HUES64 (cell line): Measurements from ENCODE around the gene UVRAG.

Experiments
- H3K27ac ChIP-seq: 2 replicates; pipeline ENCODE4 v1.7.0; 2013; ENCODE audit warnings: low read depth, low read length, inconsistent platforms
- H3K27me3 ChIP-seq: 2 replicates; pipeline ENCODE4 v1.6.1; 2013; ENCODE audit warnings: mild to moderate bottlenecking, low read length; ENCODE audit not compliant: insufficient read depth
- H3K36me3 ChIP-seq: 2 replicates; pipeline ENCODE4 v1.6.1; 2013; ENCODE audit warnings: mild to moderate bottlenecking, low read length; ENCODE audit not compliant: insufficient read depth
- H3K4me1 ChIP-seq: 2 replicates; pipeline ENCODE4 v1.6.1; 2013; ENCODE audit warnings: mild to moderate bottlenecking, low read length, moderate library complexity; ENCODE audit not compliant: insufficient read depth
- H3K4me3 ChIP-seq: 2 replicates; pipeline ENCODE4 v1.5.1; 2013; ENCODE audit warnings: mild to moderate bottlenecking, low read length, moderate library complexity
- H3K9ac ChIP-seq: 2 replicates; pipeline ENCODE4 v1.6.1; 2013; ENCODE audit warnings: mild to moderate bottlenecking, low read depth, low read length
- H3K9me3 ChIP-seq: 2 replicates; pipeline ENCODE4 v1.6.1; 2013; ENCODE audit warnings: low read depth, low read length; ENCODE audit not compliant: insufficient read depth
- WGBS: fragments of 150-250, 120-280 bp; methylation state at CpG from one replicate; pipeline ENCODE4 v1.1.7; 2013; ENCODE audit warnings: missing lambda C conversion rate; 5-methylcytosine and 5-hydroxymethylcytosine counted together

Gene UVRAG

DNA sequence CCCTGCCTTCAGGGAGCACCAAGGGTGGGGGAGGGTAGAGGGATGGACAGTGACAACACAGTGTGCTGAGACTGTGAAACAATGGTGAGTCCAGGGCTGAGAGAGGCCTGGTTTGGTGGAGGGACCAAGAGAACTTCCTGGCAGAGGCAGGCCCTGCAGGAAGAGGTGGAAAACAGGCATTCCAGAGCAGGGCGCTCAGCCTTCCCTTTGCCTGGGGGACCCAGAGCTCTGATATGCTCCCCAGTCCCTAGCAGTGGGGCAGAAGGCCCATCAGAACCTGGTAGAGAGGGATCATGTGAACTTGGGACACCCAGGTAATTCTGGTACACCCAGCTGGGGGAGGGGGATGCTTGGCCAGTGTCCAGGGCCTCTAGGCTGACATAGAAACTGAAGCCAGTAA lies 17.2 kb upstream of the UVRAG start:
- H3K9me3 ChIP-seq = no peaks in the 10 kb centered on the region
- H3K27me3 ChIP-seq = no peaks in the 10 kb centered on the region
- no peaks in the 10 kb centered on the region for H3K4me1 ChIP-seq
- H3K9ac ChIP-seq = no peak overlapping the region
- no peaks in the 10 kb centered on the region for H3K36me3 ChIP-seq
- no peak overlapping the region for H3K4me3 ChIP-seq
- 95% methylated on average over 1 of the region's 1 CpG for WGBS
- H3K27ac ChIP-seq = no peak overlapping the region

GRCh38 chr11:75800136-75800675 lies 14.8 kb upstream of the UVRAG start:
- Histone ChIP-seq H3K9me3 (no peaks in the 10 kb centered on the region), H3K36me3 (no peaks in the 10 kb centered on the region), H3K27me3 (no peaks in the 10 kb centered on the region), H3K27ac (no peak overlapping the region), H3K9ac (no peak overlapping the region), H3K4me3 (no peak overlapping the region), H3K4me1 (no peaks in the 10 kb centered on the region)
- 95% methylated on average over 8 of the region's 8 CpGs for WGBS

GRCh38 chr11:75800728-75801361 lies 14.2 kb upstream of the UVRAG start:
- no peaks in the 10 kb centered on the region for H3K27me3 ChIP-seq
- H3K4me3 ChIP-seq = no peak overlapping the region
- no peaks in the 10 kb centered on the region for H3K4me1 ChIP-seq
- 92% methylated on average over 6 of the region's 6 CpGs for WGBS
- H3K9me3 ChIP-seq = no peaks in the 10 kb centered on the region
- H3K36me3 ChIP-seq = no peaks in the 10 kb centered on the region
- no peak overlapping the region for H3K9ac ChIP-seq
- H3K27ac ChIP-seq = no peak overlapping the region

- H3K9me3 ChIP-seq = no peaks in the 10 kb centered on the region
- no peaks in the 10 kb centered on the region for H3K4me1 ChIP-seq
- H3K9ac ChIP-seq = no peak overlapping the region
- H3K4me3 ChIP-seq = no peak overlapping the region
- H3K27ac ChIP-seq = no peak overlapping the region
- no peaks in the 10 kb centered on the region for H3K36me3 ChIP-seq
- no peaks in the 10 kb centered on the region for H3K27me3 ChIP-seq
- 94% methylated on average over 9 of the region's 9 CpGs for WGBS
These were observed 13.5 kb upstream of the UVRAG start for GRCh38 chr11:75801362-75802020.

DNA sequence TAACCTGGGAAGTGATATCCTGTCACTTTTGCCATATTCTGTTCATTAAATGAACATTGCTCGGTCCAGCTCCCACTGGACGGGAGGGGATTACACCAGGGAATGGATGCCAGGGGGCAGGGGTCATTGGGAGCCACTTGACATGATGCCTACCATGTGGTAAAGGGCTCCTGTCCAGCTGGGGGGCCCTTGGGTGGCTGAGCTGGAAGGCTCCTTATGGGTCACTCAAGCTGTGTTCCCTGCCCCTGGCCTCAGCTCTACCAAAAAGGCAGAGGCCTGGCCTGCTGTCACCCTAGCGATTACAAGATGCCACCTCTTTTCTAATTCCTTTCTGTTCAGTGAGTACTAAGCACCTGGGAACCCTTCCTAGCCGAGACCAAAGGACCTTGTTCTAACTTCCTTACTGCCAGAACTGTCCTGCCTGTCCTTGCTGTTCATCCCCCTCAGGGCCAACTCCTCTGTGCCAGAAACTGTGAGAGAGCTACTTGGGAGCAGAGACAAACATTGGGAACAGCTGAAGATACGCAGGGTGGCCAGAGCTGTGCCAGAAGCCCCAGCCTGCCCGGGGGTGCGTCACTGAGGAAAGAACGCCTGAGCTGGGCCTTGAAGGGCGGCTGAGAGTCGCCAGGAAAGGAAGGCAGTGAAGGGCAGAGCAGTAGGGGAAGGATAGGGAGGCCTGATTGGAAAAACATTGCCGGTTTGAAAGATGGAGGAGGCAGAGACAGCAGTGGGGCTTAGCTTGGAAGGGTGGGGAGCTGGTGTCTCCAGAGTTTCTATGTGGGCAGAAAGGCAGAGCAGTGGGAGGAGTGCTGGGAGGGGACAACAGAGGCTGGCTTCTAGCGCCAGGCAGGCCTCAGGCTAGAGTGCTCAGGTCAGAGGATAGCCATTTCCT lies 12.7 kb upstream of the UVRAG start:
- no peaks in the 10 kb centered on the region for H3K36me3 ChIP-seq
- no peak overlapping the region for H3K9ac ChIP-seq
- no peak overlapping the region for H3K27ac ChIP-seq
- H3K4me3 ChIP-seq = no peak overlapping the region
- H3K4me1 ChIP-seq = no peaks in the 10 kb centered on the region
- H3K9me3 ChIP-seq = no peaks in the 10 kb centered on the region
- H3K27me3 ChIP-seq = no peaks in the 10 kb centered on the region
- 92% methylated on average over 12 of the region's 12 CpGs for WGBS

DNA sequence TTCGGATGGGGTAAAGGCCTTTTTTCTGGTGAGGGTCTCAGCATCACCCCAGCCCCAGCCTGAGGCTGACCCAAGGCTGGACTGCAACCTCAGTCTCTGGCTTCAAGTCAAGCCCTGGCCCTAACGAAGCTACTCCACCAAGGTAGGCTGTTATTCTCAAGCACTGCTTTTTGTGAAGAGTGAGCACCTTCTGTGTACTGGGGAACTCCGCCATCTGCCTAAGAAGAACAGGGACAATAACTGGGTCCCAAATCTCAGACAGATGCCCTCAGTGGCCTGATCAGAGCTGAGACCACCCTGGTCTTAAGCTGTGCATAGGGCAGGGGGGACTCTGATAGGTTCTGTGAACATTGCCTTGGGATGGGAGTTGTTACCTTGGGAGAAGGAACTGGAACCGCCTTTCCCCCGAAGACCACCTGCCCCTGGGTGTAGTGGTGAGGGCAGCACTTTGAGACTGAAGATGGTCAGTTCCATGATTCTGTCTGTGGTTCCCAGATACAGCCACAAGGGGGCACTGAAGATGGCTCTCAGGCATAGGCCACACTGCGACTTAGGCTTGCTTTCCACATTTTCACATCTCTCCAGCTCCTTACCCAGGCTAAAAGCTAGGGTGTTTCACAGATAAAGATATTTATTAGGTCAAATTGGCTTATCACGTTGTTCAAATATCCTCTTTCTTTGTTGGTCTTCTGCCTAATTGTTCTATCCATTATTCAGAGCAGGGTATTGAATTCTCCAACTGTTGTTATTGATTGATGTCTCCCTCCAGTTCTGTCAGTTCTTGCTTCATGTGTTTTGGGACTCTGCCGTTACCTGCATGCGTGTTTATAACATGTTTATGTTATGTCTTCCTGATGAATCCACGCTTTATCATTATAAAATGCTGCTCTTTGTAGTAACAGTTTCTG lies 11.8 kb upstream of the UVRAG start:
- no peak overlapping the region for H3K4me3 ChIP-seq
- H3K9me3 ChIP-seq = no peaks in the 10 kb centered on the region
- no peaks in the 10 kb centered on the region for H3K27me3 ChIP-seq
- H3K4me1 ChIP-seq = no peaks in the 10 kb centered on the region
- H3K27ac ChIP-seq = no peak overlapping the region
- 64% methylated on average over 10 of the region's 10 CpGs for WGBS
- no peak overlapping the region for H3K9ac ChIP-seq
- no peaks in the 10 kb centered on the region for H3K36me3 ChIP-seq

- no peaks in the 10 kb centered on the region for H3K9me3 ChIP-seq
- H3K27me3 ChIP-seq = no peaks in the 10 kb centered on the region
- no peaks in the 10 kb centered on the region for H3K36me3 ChIP-seq
- H3K27ac ChIP-seq = no peak overlapping the region
- no peak overlapping the region for H3K4me3 ChIP-seq
- peaks cover 7% of the 10 kb centered on the region; the same call in 1 of the 2 replicates for H3K4me1 ChIP-seq
- no peak overlapping the region for H3K9ac ChIP-seq
- 73% methylated on average over 2 of the region's 2 CpGs for WGBS
These were observed 5.9 kb upstream of the UVRAG start for GRCh38 chr11:75809111-75809510.

DNA sequence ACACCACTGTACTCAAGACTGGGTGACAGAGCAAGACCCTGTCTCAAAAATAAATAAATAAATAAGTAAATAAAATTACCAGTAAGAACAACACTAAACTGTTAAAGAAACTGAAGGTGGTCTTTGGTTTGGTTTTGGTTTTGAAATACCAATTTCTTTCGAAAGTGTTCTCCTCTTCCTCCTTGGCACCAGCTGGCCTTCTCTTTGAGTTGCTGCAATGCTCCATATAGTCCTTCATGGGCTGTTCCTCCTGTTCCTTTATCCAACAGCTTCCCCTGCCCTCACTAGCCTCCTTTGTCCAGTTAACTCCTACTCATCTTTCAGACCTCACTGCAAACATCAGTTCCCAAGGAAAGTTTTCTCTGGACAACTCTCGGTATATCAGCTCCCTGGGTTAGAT lies 5.0 kb upstream of the UVRAG start:
- peaks cover 7% of the 10 kb centered on the region; the same call in 1 of the 2 replicates for H3K4me1 ChIP-seq
- H3K27ac ChIP-seq = no peak overlapping the region
- H3K4me3 ChIP-seq = no peak overlapping the region
- no peak overlapping the region for H3K9ac ChIP-seq
- H3K27me3 ChIP-seq = no peaks in the 10 kb centered on the region
- H3K9me3 ChIP-seq = no peaks in the 10 kb centered on the region
- no peaks in the 10 kb centered on the region for H3K36me3 ChIP-seq
- WGBS = 93% methylated on average over 2 of the region's 2 CpGs

DNA sequence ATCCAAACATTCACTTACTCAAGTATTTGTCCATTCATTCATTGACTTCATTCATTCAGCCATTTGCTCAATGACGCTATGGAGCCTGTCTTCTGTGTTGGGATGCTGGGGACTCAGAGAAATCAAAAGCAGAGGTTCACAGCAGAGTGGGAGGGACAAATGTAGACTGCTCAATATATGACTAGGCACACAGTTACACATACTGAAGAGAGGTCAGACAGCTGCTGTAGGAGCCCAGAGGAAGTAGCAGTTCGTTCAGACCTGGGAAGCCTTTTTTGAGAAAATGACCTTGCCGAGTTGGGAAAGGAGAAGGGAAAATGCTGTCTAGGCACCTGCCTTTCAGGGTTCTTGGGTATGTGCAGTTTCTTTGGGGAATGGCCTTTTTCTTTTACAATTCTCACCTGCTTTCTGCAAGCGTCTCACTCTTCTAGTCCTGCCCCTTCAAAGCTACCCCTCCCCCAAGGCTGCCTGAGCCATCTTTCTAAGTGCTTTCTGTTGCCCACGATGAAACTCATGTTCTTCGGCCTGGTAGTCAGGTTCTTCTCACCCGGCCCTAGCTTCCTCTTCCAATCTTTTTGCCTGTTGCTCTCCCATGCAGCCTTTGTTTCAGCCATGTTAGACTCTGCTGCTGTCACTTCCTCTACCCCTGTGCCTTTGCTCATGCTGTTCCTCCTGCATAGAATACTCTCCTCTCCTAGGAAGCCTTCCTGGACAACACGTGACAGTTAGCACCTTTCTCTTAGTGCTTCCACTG lies 4.2 kb upstream of the UVRAG start:
- Histone ChIP-seq H3K27me3 (no peaks in the 10 kb centered on the region), H3K9me3 (no peaks in the 10 kb centered on the region), H3K4me3 (no peak overlapping the region), H3K27ac (no peak overlapping the region), H3K9ac (no peak overlapping the region), H3K36me3 (no peaks in the 10 kb centered on the region), H3K4me1 (peaks cover 7% of the 10 kb centered on the region; the same call in 1 of the 2 replicates)
- 86% methylated on average over 7 of the region's 8 CpGs for WGBS

DNA sequence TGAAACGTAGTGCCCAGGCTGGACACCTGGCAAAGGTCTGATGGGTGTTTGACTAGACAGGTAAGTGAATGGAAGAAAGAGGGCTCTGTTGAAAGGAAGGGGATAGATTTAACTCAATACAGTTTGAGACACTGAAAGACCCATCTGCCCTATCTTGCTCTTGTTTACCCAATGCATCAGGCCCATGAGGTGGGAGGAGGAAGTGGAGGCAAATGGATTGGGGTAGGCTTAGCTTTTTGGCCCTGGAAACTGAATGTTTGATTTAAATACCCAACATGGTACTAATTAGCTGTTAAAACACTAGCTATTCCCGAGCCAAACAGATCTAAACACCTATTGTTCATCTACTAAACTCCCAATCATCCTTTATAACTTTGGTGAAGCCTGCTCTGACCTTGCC lies 3.5 kb upstream of the UVRAG start:
- H3K9ac ChIP-seq = no peak overlapping the region
- peaks cover 5% of the 10 kb centered on the region for H3K27me3 ChIP-seq
- H3K36me3 ChIP-seq = no peaks in the 10 kb centered on the region
- peaks cover 13% of the 10 kb centered on the region for H3K4me1 ChIP-seq
- no peak overlapping the region for H3K4me3 ChIP-seq
- no peak overlapping the region for H3K27ac ChIP-seq
- H3K9me3 ChIP-seq = no peaks in the 10 kb centered on the region
- WGBS = 89% methylated on average over 2 of the region's 2 CpGs
